GM21447 (cell line): ENCODE results near the gene JPH2.
"Not testable (repeated sequence)": the region's sequence is repeated elsewhere in the genome, so short reads cannot be mapped to it uniquely, and the experiment has no call there.

Experiments
- ATAC-seq: cut with Tn5 transposase; IDR thresholded peaks from one replicate; pipeline ENCODE4 v1.9.1; 2021; ENCODE audit not compliant: unreplicated experiment

Gene JPH2

DNA sequence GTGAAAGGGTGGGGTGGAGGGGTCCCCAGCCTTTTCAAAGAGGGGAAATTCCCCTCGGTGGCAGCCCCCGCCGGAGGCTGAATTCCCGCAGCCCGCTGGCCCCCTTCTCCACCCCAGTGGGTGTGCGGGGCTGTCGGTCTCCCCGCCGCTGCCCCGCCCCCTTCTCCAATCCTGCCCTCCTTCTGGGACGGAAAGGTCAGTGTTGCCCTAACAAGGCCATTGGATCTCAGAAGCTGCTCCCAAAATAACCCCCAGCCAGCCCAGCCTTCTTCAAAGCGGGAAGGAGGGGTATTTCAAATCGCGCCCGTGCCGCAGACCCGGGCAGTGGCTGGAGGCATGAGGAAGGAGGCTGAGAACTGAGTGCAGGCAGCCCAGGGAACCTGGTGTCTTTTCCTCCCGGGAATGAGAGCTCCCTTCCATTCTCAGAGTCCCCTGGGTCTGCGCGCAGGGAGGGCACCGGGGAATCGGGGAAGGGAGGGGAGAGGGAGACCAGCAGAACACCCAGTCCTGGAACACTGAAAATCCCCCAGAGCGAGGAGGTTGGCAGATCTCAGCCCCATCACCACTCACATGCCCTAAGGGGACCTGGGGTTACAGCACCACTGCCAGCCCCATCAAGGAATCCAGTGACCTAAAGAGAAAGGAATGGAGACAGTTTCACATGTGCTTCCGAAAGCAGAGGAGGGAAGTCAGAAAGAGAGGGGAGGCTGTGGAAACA, at the start of gene JPH2:
Gene JPH2 (minus strand): TSS at position 135 of the 718 bp plus-strand sequence. CDS start 483 bp downstream, outside the sequence.
- ATAC-seq = no peak

DNA sequence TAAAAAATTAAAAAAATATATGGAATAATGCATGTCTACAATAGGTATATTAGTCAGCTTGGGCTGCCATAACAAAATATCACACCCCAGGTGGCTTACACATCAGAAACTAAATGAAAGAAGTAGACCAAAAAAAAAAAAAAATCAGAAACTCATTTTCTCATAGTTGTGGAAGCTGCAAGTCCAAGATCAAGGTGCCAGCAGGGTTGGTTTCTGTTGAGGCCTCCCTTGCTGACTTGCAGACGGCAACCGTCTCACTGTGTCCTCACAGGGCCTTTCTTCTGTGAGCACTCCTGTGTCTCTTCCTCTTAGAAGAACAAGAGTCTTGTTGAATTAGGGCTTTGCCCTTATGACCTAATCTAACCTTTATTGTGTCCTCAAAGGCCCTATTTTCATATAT, 48.7 kb upstream of the JPH2 start:
- no peak for ATAC-seq

- no peak for ATAC-seq
Measured at GRCh38 chr20:44234566-44235317, 47.8 kb upstream of the JPH2 start.

- no peak for ATAC-seq
Measured at GRCh38 chr20:44233436-44234016, 46.5 kb upstream of the JPH2 start.

- not testable (repeated sequence) for ATAC-seq
Measured at GRCh38 chr20:44232469-44232856, 45.5 kb upstream of the JPH2 start.

- ATAC-seq = no peak
Measured at GRCh38 chr20:44231713-44232468, 44.9 kb upstream of the JPH2 start.

GRCh38 chr20:44231193-44231592, 44.2 kb upstream of the JPH2 start:
- ATAC-seq = no peak

DNA sequence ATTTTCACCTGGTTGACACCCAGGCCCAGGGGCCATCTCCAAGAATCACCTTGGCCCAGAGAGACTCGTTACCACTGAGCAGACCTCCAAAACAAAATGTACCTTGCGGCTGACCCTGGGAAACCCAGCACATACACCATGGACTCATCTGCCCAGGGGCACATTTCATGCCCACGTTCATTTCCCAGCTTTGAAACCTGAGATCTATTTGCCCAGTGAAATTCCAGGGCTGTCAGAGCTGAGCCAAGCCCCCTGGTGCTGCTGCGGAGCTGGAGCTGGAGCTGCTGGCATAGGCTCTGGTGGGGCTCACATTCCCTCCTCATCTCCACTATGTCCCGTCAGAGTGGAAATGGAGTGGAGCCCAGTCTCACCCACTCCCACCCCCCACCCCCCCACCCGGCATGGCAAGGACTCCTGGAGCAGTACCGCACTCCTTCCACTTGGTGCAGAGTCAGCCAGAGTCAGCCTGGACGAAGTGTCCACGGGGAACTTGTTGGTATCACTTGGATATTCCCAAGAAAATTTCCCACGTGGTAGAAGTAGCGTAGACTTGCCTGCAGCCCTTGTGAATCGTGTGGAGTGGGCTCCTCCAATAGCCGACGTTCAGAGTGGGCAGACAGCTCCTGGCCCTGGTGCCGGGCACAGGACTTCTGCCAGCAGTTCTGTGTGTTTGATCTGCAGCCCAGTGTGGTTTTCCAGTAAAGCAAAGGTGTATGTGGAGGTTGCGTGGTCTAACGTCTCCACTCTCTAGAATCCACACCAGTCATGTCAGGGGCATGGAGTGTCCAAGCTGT, 41.7 kb upstream of the JPH2 start:
- ATAC-seq = no peak

GRCh38 chr20:44224637-44225036, 37.6 kb upstream of the JPH2 start:
- ATAC-seq = no peak

DNA sequence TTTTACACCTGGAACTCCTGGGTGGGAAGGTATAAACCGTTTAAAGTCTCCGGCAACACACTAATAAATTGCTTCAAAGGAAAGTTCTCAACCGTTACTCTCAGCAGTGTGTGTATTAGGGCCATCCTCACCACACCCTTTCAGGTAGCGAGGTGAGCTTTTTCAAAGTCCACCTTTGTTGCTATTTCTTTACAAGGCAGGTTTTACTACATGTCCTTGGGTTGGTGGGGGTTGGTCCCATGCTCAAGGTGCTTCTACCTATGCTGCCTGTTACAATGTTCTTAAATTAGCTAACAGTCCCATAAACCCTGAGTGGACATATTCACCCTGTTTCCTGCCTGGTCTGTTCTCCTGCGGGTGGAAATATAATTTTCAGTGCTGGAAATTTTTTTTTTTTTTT, 36.7 kb upstream of the JPH2 start:
- ATAC-seq = no peak

GRCh38 chr20:44222633-44223368, 35.8 kb upstream of the JPH2 start:
- ATAC-seq = no peak

- no peak for ATAC-seq
Measured at GRCh38 chr20:44222027-44222426, 35.0 kb upstream of the JPH2 start.

DNA sequence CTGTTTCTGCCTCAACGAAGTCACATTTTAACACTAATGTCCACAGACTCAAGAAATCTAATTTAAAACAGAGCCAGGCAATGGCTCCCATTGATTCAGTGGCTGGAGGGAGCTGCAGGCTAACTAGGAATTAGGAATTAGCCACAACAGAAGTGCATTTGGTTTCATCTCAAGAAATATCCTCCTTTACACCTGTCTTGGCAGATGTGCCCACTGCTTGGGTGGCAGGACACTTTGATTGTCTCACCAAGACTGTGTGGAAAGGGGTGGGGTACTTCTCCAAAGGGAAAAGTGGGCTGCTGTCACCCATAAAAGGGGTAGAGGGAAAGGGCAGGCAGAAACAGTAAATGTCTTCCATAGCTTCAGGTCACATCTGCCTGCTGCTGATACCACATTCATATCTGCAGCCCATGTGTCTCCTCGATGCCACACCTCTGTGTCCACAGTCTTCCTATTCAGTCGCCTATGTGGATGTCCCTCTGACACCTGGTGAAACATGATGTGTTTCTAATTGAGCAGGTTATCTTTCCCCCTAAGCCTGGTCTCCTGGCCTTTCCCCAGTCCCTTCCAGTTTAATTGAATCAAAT, 34.5 kb upstream of the JPH2 start:
- ATAC-seq = no peak

DNA sequence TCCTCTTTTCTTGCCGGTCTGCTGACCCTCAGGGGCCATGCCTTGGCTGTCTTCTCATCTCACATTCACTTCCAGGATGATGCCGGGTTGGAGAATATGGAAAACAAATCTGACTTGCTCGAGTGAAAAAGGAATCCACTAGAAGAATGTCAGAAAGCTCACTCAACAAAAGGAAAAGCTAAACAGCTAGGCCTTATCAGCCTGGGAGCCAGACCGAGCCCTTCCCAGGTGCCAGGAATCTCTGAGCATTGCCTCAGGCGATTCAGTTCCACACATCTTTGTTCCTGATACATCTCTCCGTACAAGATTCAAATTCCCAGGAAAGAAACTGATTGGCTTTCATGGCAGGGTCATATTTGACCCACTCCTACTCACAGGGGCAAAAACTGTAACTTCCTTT, 32.8 kb upstream of the JPH2 start:
- ATAC-seq = no peak

DNA sequence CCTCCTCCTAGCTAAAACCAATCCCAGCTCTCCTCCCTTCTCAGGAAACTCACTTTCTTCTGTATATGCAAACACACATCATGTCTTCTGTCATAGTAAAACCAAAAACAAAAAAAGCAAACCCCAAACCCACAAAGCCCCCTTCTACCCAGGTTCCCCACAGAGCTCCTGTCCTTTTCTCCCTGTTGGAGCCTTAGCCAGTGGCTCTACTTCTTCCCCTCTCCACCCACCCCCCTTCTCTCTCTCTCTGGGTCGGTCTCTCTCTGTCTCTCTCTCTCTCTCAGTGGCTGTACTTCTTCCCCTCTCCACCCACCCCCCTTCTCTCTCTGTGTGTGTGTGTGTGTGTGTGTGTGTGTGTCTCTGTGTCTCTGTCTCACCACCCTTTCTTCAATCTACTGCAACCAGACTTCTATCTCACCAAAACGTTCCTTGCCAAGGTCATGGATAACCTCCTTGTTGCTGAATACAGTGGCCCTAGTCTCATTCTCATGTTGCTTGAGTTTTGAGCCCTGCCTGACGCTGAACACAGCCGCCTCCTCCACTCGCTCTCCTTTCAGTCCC, 32.3 kb upstream of the JPH2 start:
- ATAC-seq = no peak

DNA sequence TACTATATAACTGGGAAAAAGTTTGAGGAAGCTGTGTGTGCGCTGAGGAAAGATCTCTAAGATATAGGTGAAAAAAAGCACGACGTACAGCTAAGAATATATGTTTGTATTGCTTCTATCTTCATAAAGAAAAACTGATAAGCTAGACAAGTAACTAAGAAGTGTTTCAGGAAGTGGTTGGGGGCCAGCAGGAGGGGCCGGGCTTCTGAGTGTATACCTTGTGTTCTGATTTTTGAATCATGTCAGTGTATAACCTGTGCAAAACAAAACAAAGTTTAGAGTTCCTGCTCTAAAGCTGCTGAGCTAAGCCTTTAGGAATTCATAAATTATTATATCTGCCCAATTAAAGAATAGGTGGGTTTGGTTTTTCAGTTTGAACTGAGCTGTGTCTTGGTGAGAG, 31.5 kb upstream of the JPH2 start:
- ATAC-seq = no peak

GRCh38 chr20:44217342-44218092, 30.5 kb upstream of the JPH2 start:
- no peak for ATAC-seq

DNA sequence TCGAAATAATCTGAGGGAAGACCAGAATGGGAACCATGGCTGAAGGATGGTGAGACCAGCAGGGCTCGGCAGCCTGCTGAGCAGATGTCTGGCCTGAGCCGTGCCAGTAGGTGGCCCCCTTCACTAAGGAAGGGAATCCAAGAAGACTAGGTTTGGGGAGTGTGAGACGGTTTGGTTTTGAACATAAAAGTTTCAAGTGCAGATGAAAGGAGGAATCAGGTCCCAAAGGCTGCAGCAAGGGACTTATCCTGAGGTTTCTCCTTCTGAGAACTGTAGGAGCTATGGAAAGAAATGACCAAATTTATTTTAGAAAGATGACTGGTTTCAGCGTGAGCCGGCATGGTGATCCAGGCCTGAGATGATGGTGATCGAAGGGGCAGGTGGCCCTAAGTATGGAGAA, 28.1 kb upstream of the JPH2 start:
- no peak for ATAC-seq

DNA sequence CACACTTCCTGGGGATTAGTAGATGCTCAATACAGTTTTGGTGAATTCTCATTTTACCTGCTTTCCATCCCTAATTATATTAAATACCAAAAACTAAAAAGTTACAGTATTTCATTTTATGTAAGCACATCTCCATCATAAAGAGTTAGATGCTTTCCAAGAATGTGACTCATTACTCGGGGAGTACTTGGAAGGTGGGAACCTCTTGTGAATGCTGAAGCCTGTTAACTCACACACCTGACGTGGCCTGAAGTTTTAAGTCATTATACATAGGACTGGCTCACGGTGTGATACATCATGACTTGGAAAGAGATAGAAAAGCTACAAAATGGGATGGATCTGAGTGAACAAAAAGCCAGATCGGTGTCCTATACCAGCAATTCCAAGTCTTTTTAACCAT, 25.8 kb upstream of the JPH2 start:
- no peak for ATAC-seq
